Loucy (cell line): ENCODE data around the gene TFB1M.

ENCODE experiments used
- H2AFZ ChIP-seq: fragments of 200-600 bp; sonication (generic); 2 replicates; pipeline ENCODE4 v1.6.0; 2016; ENCODE audit warnings: antibody characterized with exemption, mild to moderate bottlenecking, low read length, moderate library complexity
- H3F3A ChIP-seq: fragments of 200-600 bp; 2 replicates; pipeline ENCODE4 v1.6.0; 2016; ENCODE audit warnings: antibody characterized with exemption, low read depth, mild to moderate bottlenecking
- H3K27me3 ChIP-seq: fragments of 200-600 bp; sonication (generic); 2 replicates; pipeline ENCODE4 v1.6.1; 2014; ENCODE audit warnings: low read length, mild to moderate bottlenecking; ENCODE audit not compliant: insufficient read depth, poor library complexity, severe bottlenecking
- H3K36me3 ChIP-seq: fragments of 200-600 bp; sonication (generic); 2 replicates; pipeline ENCODE4 v1.6.1; 2016; ENCODE audit warnings: low read length; ENCODE audit not compliant: insufficient read depth
- H3K4me1 ChIP-seq: fragments of 200-600 bp; sonication (generic); 2 replicates; pipeline ENCODE4 v1.5.1; 2014; ENCODE audit warnings: low read length, mild to moderate bottlenecking; ENCODE audit not compliant: insufficient read depth, poor library complexity, severe bottlenecking
- H3K4me2 ChIP-seq: fragments of 200-600 bp; sonication (generic); 2 replicates; pipeline ENCODE4 v1.6.0; 2014; ENCODE audit warnings: antibody characterized with exemption, low read length, low read depth, mild to moderate bottlenecking; ENCODE audit not compliant: poor library complexity, severe bottlenecking
- H3K4me3 ChIP-seq: fragments of 200-600 bp; sonication (generic); 2 replicates; pipeline ENCODE4 v1.5.1; 2014; ENCODE audit warnings: low read length, mild to moderate bottlenecking, mixed read lengths; ENCODE audit not compliant: poor library complexity, severe bottlenecking
- H3K79me2 ChIP-seq: fragments of 200-600 bp; sonication (generic); 2 replicates; pipeline ENCODE4 v1.6.1; 2014; ENCODE audit warnings: low read length; ENCODE audit not compliant: insufficient read depth
- H3K9ac ChIP-seq: fragments of 200-600 bp; sonication (generic); 2 replicates; pipeline ENCODE4 v1.6.0; 2014; ENCODE audit warnings: mild to moderate bottlenecking, low read depth, low read length, moderate library complexity; ENCODE audit not compliant: poor library complexity, severe bottlenecking
- H3K9me2 ChIP-seq: fragments of 200-600 bp; sonication (generic); replicated peaks from 2 replicates; pipeline ENCODE4 v1.6.1; 2016; ENCODE audit warnings: low read depth, low read length, mixed read lengths
- H3K9me3 ChIP-seq: fragments of 200-600 bp; sonication (generic); 2 replicates; pipeline ENCODE4 v1.6.1; 2014; ENCODE audit warnings: mild to moderate bottlenecking, antibody characterized with exemption, low read length, low read depth; ENCODE audit not compliant: insufficient read depth
- H4K20me1 ChIP-seq: fragments of 200-600 bp; sonication (generic); 2 replicates; pipeline ENCODE4 v1.6.0; 2014; ENCODE audit warnings: antibody characterized with exemption, low read length, mild to moderate bottlenecking; ENCODE audit not compliant: insufficient read depth, poor library complexity, severe bottlenecking
- EZH2phosphoT487 ChIP-seq: fragments of 200-600 bp; IDR thresholded peaks from 2 replicates; pipeline ENCODE4 v1.6.1; 2018; ENCODE audit warnings: antibody characterized with exemption, mild to moderate bottlenecking, moderate library complexity, borderline replicate concordance
- TF ChIP-seq, protein P1 (sequence below): fragments of 200-600 bp; sonication (generic); conservative IDR thresholded peaks from 2 replicates; pipeline ENCODE4 v1.5.1; 2014; ENCODE audit warnings: mild to moderate bottlenecking, antibody characterized with exemption, low read length

Gene TFB1M

DNA sequence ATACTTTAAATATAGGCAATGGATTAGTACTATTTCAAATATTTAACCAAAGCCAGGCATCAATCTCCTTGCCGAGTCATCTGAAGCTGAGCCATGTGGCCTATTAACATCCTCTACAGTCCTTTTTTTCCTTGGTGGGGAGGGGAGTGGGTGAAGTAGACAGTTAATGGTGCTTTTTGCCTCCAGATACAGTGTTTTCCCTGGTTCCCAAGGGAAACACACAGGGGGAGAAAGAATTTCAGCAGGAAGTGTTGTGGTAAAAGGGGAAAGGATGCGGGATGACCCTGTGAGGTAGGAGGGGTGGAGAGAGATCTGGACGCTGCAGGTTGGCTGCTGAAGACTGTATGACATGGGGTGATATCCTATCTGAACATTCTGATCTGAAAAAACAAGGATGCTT lies 40.9 kb downstream of the TFB1M start:
- H3K9ac ChIP-seq: no peak overlapping the region

DNA sequence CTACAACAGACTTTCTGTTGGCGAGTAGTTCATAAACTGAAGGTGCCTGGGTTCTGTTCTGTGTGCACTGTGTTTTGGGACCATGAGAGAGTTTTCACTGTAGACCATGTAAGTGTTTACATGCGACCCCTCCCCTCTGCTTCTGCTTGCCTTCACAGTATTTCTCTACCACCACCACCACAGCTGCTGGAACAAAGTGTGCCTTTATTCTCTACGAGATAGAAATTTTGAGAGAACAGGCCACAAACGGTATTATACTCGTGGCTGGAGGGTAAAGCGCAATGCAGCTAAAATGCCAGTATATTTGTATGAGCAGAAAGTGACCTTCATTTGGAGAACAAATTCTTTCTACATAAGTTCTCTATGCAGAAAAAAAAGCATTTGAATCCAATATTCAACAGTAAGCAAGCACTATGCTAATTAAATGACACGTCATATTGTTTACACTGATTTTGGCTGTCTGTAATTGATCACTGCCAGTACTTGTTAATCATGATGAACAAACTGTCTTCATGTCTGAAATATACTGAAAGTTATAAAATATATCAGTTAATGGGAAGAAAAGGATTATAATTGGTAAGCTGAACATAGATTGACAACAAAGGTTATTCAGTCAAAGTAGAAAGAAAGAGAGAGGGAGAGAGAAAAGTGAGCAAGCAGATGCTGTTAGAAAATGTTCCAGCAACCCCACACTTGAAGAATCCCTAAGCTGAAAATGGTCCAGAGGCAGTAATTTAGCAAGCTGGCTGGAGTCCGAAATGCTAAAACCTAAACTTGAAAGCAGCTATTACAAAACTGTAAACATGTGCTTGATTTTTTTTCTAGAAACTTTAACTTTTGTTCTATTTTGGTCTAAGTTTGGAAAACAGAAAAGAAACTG lies 41.7 kb downstream of the TFB1M start:
- no peak overlapping the region for H3K9ac ChIP-seq
- H3F3A ChIP-seq: no peaks in the 10 kb centered on the region
- peaks cover 31% of the 10 kb centered on the region; the same call in 1 of the 2 replicates for H3K36me3 ChIP-seq
- H3K9me3 ChIP-seq: no peaks in the 10 kb centered on the region
- no peak overlapping the region for H3K4me3 ChIP-seq
- peaks cover 12% of the 10 kb centered on the region for H3K4me1 ChIP-seq
- H2AFZ ChIP-seq: no peak overlapping the region
- TF ChIP-seq EZH2phosphoT487: no peak
- TF ChIP-seq, protein P1, sequence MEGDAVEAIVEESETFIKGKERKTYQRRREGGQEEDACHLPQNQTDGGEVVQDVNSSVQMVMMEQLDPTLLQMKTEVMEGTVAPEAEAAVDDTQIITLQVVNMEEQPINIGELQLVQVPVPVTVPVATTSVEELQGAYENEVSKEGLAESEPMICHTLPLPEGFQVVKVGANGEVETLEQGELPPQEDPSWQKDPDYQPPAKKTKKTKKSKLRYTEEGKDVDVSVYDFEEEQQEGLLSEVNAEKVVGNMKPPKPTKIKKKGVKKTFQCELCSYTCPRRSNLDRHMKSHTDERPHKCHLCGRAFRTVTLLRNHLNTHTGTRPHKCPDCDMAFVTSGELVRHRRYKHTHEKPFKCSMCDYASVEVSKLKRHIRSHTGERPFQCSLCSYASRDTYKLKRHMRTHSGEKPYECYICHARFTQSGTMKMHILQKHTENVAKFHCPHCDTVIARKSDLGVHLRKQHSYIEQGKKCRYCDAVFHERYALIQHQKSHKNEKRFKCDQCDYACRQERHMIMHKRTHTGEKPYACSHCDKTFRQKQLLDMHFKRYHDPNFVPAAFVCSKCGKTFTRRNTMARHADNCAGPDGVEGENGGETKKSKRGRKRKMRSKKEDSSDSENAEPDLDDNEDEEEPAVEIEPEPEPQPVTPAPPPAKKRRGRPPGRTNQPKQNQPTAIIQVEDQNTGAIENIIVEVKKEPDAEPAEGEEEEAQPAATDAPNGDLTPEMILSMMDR: no peak
- H3K4me2 ChIP-seq: no peak overlapping the region
- H3K27me3 ChIP-seq: no peaks in the 10 kb centered on the region
- no peaks in the 10 kb centered on the region for H4K20me1 ChIP-seq
- no peaks in the 10 kb centered on the region for H3K79me2 ChIP-seq
- no peaks in the 10 kb centered on the region for H3K9me2 ChIP-seq

More for the DNA sequence above, 40.9 kb downstream of the TFB1M start:
- Histone ChIP-seq H3K27me3 (no peaks in the 10 kb centered on the region), H2AFZ (no peak overlapping the region), H3F3A (no peaks in the 10 kb centered on the region), H3K36me3 (peaks cover 38% of the 10 kb centered on the region; the same call in 1 of the 2 replicates), H3K4me1 (peaks cover 12% of the 10 kb centered on the region), H3K9me3 (no peaks in the 10 kb centered on the region), H3K4me2 (no peak overlapping the region), H3K9me2 (no peaks in the 10 kb centered on the region), H3K4me3 (no peak overlapping the region), H3K79me2 (no peaks in the 10 kb centered on the region), H4K20me1 (no peaks in the 10 kb centered on the region)
- TF ChIP-seq, protein P1: no peak
- TF ChIP-seq EZH2phosphoT487: no peak

DNA sequence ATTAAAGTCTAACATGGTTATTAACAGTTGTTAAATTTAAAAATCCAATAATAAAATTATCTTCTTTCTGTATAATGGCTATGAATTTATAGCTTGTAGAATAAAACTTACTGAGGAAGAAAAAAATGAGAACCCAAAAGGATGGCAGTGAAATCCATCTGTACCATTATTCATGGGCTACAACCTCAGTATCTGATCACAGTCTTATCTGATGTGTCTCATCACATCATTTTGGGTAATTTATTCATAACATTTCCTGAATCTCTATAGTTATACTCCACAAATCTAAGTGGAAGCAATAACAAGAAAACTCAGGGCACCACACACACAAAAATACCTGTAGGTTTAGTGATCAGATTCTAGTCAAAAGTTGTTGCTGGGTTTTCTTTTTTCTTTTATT lies 43.1 kb downstream of the TFB1M start:
- Histone ChIP-seq H3K4me3 (no peak overlapping the region), H3K9ac (no peak overlapping the region), H3K36me3 (peaks cover 33% of the 10 kb centered on the region; the same call in 1 of the 2 replicates), H3K4me2 (no peak overlapping the region), H3K9me3 (no peaks in the 10 kb centered on the region), H4K20me1 (no peaks in the 10 kb centered on the region), H3K79me2 (no peaks in the 10 kb centered on the region), H2AFZ (no peak overlapping the region), H3K4me1 (peaks cover 12% of the 10 kb centered on the region), H3F3A (no peaks in the 10 kb centered on the region), H3K9me2 (no peaks in the 10 kb centered on the region), H3K27me3 (no peaks in the 10 kb centered on the region)
- TF ChIP-seq, protein P1: no peak
- no peak for TF ChIP-seq EZH2phosphoT487
